HG03280 (cell line): Measurements from ENCODE around the gene TMEM175.
A peak's percentile ranks its signal among the peaks of the same experiment; 100 is the strongest.
"Not testable (repeated sequence)": the region's sequence is repeated elsewhere in the genome, so short reads cannot be mapped to it uniquely, and the experiment has no call there.

ENCODE experiments used
- ATAC-seq: cut with Tn5 transposase; IDR thresholded peaks from one replicate; pipeline ENCODE4 v1.9.1; 2021; ENCODE audit warnings: mild to moderate bottlenecking, moderate library complexity; ENCODE audit not compliant: unreplicated experiment

The TMEM175 gene

GRCh38 chr4:915041-915474 is 17.2 kb upstream of the TMEM175 start:
- no peak for ATAC-seq

GRCh38 chr4:915595-915994 is 16.7 kb upstream of the TMEM175 start:
- ATAC-seq, result no peak

- no peak for ATAC-seq
Measured at GRCh38 chr4:917466-917865, 14.8 kb upstream of the TMEM175 start.

- ATAC-seq, result no peak
Measured at GRCh38 chr4:917992-918391, 14.3 kb upstream of the TMEM175 start.

GRCh38 chr4:918591-918990 is 13.7 kb upstream of the TMEM175 start:
- not testable (repeated sequence) for ATAC-seq

GRCh38 chr4:919004-919680 is 13.1 kb upstream of the TMEM175 start:
- ATAC-seq, result not testable (repeated sequence)

GRCh38 chr4:921830-922331 is 10.4 kb upstream of the TMEM175 start:
- ATAC-seq, result peak; percentile 60

GRCh38 chr4:924107-925096 is 7.9 kb upstream of the TMEM175 start:
- ATAC-seq, result peak; percentile 56

GRCh38 chr4:925171-925570 is 7.1 kb upstream of the TMEM175 start:
- no peak for ATAC-seq

- no peak for ATAC-seq
Measured at GRCh38 chr4:925771-926500, 6.3 kb upstream of the TMEM175 start.

GRCh38 chr4:926538-926937 is 5.7 kb upstream of the TMEM175 start:
- no peak for ATAC-seq

- ATAC-seq, result not testable (repeated sequence)
Measured at GRCh38 chr4:927566-927965, 4.7 kb upstream of the TMEM175 start.

GRCh38 chr4:929096-929765 is 3.0 kb upstream of the TMEM175 start:
- no peak for ATAC-seq

- no peak for ATAC-seq
Measured at GRCh38 chr4:930028-930551, 2.2 kb upstream of the TMEM175 start.

GRCh38 chr4:930827-931193 is 1.4 kb upstream of the TMEM175 start:
- ATAC-seq, result no peak

- peak; percentile 5 for ATAC-seq
Measured at GRCh38 chr4:931194-931959, 883 bp upstream of the TMEM175 start.

GRCh38 chr4:932713-933070 is 432 bp downstream of the TMEM175 start:
- ATAC-seq, result no peak

GRCh38 chr4:939508-939907 is 7.2 kb downstream of the TMEM175 start:
- ATAC-seq, result not testable (repeated sequence)

GRCh38 chr4:945274-946102 is 13.2 kb downstream of the TMEM175 start:
- ATAC-seq, result no peak
